K562 (cell line): ENCODE measurements around the gene KCNB1. TPM values are rescaled to one million over a fixed set of nuclear protein-coding genes. Genes with fewer than 3 reads are reported as not detected.

Experiments used
- ATAC-seq: fragments of 200-7000 bp; cut with Tn5 transposase; 3 replicates; pipeline ENCODE4 v1.9.1; 2020; ENCODE audit warnings: moderate library complexity
- BruUV-seq: library from RNA; stranded (reverse); fragments of 400-500 nt; replicated peaks from 2 replicates; lab custom pipeline; 2021; lab: Mats Ljungman, UMichigan
- CTCF ChIA-PET: fragments of 300-600 bp; formaldehyde crosslinking; extraction: SDS; loops from one replicate; lab custom pipeline; 2021; ENCODE audit warnings: low intra/inter-chr PET ratio; lab: Yijun Ruan, JAX
- POLR2A ChIA-PET: fragments of 300-600, 350-650 bp; sonication (Branson Sonifier 250); formaldehyde crosslinking; extraction: SDS; loops from one replicate; lab custom pipeline; 2021; ENCODE audit warnings: antibody characterized with exemption, inconsistent platforms; lab: Yijun Ruan, JAX
- DNase-seq, 4 experiments: peaks; one replicate each; pipeline versions ENCODE4 v3.0.0 to v3.0.0-alpha.2; 2011 to 2018; ENCODE audit warnings: low spot score in 3 of 4, mixed read lengths in 3 of 4; ENCODE audit errors: extremely low read depth in 1 of 4
- FAIRE-seq: peaks from 2 replicates; lab custom pipeline; 2011; peaks lifted over from hg19 to GRCh38; lab: Jason Lieb, UNC
- H2AFZ ChIP-seq: 2 replicates; pipeline ENCODE4 v1.6.0; 2011; ENCODE audit warnings: low read depth, low read length, control low read depth, inconsistent platforms
- H3K27ac ChIP-seq: fragments of 200-600 bp; 3 replicates; pipeline ENCODE4 v1.8.0; 2011; ENCODE audit warnings: low read depth, mild to moderate bottlenecking, control low read depth, inconsistent platforms, low read length, moderate library complexity, mixed read lengths; ENCODE audit errors: extremely low read depth
- H3K27me3 ChIP-seq, 2 experiments: fragments of 300-600 bp in 1 of 2; 2 replicates in 1 of 2; 3 replicates in 1 of 2; pipeline versions ENCODE4 v1.6.0 to v1.8.0; 2011; ENCODE audit warnings: inconsistent platforms in 2 of 2, low read length in 2 of 2, mild to moderate bottlenecking in 1 of 2, mixed read lengths in 1 of 2, moderate library complexity in 1 of 2; ENCODE audit not compliant: control insufficient read depth in 2 of 2, insufficient read depth in 2 of 2
- H3K36me3 ChIP-seq: fragments of 300-600 bp; 3 replicates; pipeline ENCODE4 v1.8.0; 2011; ENCODE audit warnings: mild to moderate bottlenecking, low read length, inconsistent platforms; ENCODE audit not compliant: control insufficient read depth, insufficient read depth
- H3K4me1 ChIP-seq, 2 experiments: fragments of 200-600 bp in 1 of 2; replicated peaks in 1 of 2; 2 replicates in 1 of 2; 3 replicates in 1 of 2; pipeline versions ENCODE4 v1.5.1 to v1.8.0; 2011; ENCODE audit warnings: inconsistent platforms in 2 of 2, low read length in 2 of 2, mild to moderate bottlenecking in 1 of 2, mixed read lengths in 1 of 2, moderate library complexity in 1 of 2; ENCODE audit not compliant: control insufficient read depth in 2 of 2, insufficient read depth in 2 of 2
- H3K4me2 ChIP-seq: 2 replicates; pipeline ENCODE4 v1.6.1; 2011; ENCODE audit warnings: low read length, control low read depth, inconsistent platforms, mixed read lengths; ENCODE audit not compliant: insufficient read depth
- H3K4me3 ChIP-seq: fragments of 200-600 bp; sonication (generic), shearing (Covaris generic); 2 replicates; pipeline ENCODE4 v1.5.1; 2016; ENCODE audit warnings: control low read depth, inconsistent platforms
- H3K79me2 ChIP-seq: fragments of 200-600 bp; 3 replicates; pipeline ENCODE4 v1.8.0; 2011; ENCODE audit warnings: low read length, inconsistent platforms; ENCODE audit not compliant: control insufficient read depth, insufficient read depth
- H3K9ac ChIP-seq, 2 experiments: 2 replicates each; pipeline versions ENCODE4 v1.6.0 to v1.6.1; 2011; ENCODE audit warnings: low read depth in 2 of 2, low read length in 2 of 2, control low read depth in 1 of 2, inconsistent platforms in 1 of 2, mild to moderate bottlenecking in 1 of 2, mixed read lengths in 1 of 2; ENCODE audit not compliant: insufficient read depth in 1 of 2
- H3K9me1 ChIP-seq: one replicate; pipeline ENCODE4 v1.6.0; 2011; ENCODE audit warnings: inconsistent platforms, mild to moderate bottlenecking, low read length, moderate library complexity; ENCODE audit not compliant: control insufficient read depth, insufficient read depth
- H3K9me3 ChIP-seq: replicated peaks from 2 replicates; pipeline ENCODE4 v1.5.1; 2011; ENCODE audit warnings: low read depth, low read length, inconsistent platforms; ENCODE audit not compliant: control insufficient read depth, insufficient read depth
- H4K20me1 ChIP-seq: replicated peaks from 2 replicates; pipeline ENCODE4 v1.6.1; 2011; ENCODE audit warnings: low read length, inconsistent platforms, mixed read lengths; ENCODE audit not compliant: control insufficient read depth, insufficient read depth
- BCOR ChIP-seq: fragments of 450-650 bp; IDR thresholded peaks from 2 replicates; pipeline ENCODE4 v1.6.1; 2016
- ERF ChIP-seq: fragments of 450-650 bp; formaldehyde crosslinking; IDR thresholded peaks from 2 replicates; pipeline ENCODE4 v1.4.0; 2020; ENCODE audit warnings: mild to moderate bottlenecking, mixed read lengths
- KDM1A ChIP-seq, 2 experiments: fragments of 450-650 bp; IDR thresholded peaks; 2 replicates each; pipeline ENCODE4 v1.6.1; 2016; ENCODE audit warnings: mild to moderate bottlenecking in 2 of 2
- KDM5B ChIP-seq: fragments of 200-600 bp; sonication (generic); IDR thresholded peaks from 2 replicates; pipeline ENCODE4 v1.6.1; 2012; ENCODE audit warnings: low read depth, mild to moderate bottlenecking, moderate library complexity, low read length, control low read depth, inconsistent platforms; ENCODE audit not compliant: insufficient replicate concordance
- MAFG ChIP-seq: fragments of 450-650 bp; conservative IDR thresholded peaks from 2 replicates; pipeline ENCODE4 v1.6.1; 2016; ENCODE audit warnings: missing genetic modification characterization, missing compliant biosample characterization
- NFE2 ChIP-seq: IDR thresholded peaks from 2 replicates; pipeline ENCODE4 v1.6.1; 2014; ENCODE audit warnings: antibody characterized with exemption, low read depth
- RBM25 ChIP-seq: fragments of 200-400 bp; formaldehyde crosslinking; IDR thresholded peaks from 2 replicates; pipeline ENCODE4 v1.6.1; 2018; ENCODE audit warnings: low read length, low read depth, moderate library complexity; ENCODE audit not compliant: severe bottlenecking
- RFX7 ChIP-seq: fragments of 250-450 bp; sonication (Bioruptor Pico); IDR thresholded peaks from 2 replicates; pipeline ENCODE4 v1.5.1; 2021; ENCODE audit warnings: mild to moderate bottlenecking
- SMAD4 ChIP-seq: fragments of 250-450 bp; sonication (Bioruptor Pico); conservative IDR thresholded peaks from 2 replicates; pipeline ENCODE4 v1.8.0; 2021; ENCODE audit warnings: inconsistent platforms, mild to moderate bottlenecking, moderate library complexity
- TAF1 ChIP-seq: IDR thresholded peaks from 2 replicates; pipeline ENCODE4 v1.6.1; 2011; ENCODE audit warnings: mild to moderate bottlenecking, low read length, moderate library complexity; ENCODE audit not compliant: insufficient read depth, control insufficient read depth, severe bottlenecking; ENCODE audit errors: extremely low read depth
- TFAM ChIP-seq: fragments of 250-450 bp; sonication (Bioruptor Pico); conservative IDR thresholded peaks from 2 replicates; pipeline ENCODE4 v1.5.0; 2021; ENCODE audit warnings: mild to moderate bottlenecking, moderate library complexity
- WGBS: fragments of 100-300 bp; shearing (Covaris generic); methylation state at CpG from one replicate; pipeline ENCODE4 v1.1.6; 2016; ENCODE audit warnings: low coverage, mixed read lengths; ENCODE audit not compliant: insufficient coverage; ENCODE audit errors: missing lambda C conversion rate; 5-methylcytosine and 5-hydroxymethylcytosine counted together
- in situ Hi-C: fragments of 300-500 bp; cut with MboI; formaldehyde crosslinking; loops from 4 replicates; pipeline ENCODE4 v1.15.0; 2018; ENCODE audit warnings: inconsistent platforms, mixed read lengths
- intact Hi-C: fragments of 100-400 bp; cut with micrococcal nuclease; formaldehyde crosslinking; loops from 2 replicates; pipeline ENCODE4 v1.14.2; 2022
- polyA plus RNA-seq, 8 experiments: library from polyadenylated mRNA; depleted of rRNA in 4 of 8; stranded (reverse) in 5 of 8; unstranded in 3 of 8; fragments of >200 nt; fragmentation: Nextera tagmentation in 2 of 8; fragmentation: Illumina TruSeq in 1 of 8; extraction: Ambion mirVana in 2 of 8; extraction: Trizol in 1 of 8; gene quantifications; 2 replicates each; pipeline versions ENCODE4 v1.2.1 to v1.2.3, GENCODE V29; 2011 to 2014; ENCODE audit warnings: inconsistent platforms in 1 of 8, missing spikeins in 1 of 8
- total RNA-seq, 7 experiments: library from RNA; depleted of rRNA in 6 of 7; stranded (reverse); fragments of >200 nt in 6 of 7; fragmentation: Illumina TruSeq in 2 of 7; extraction: Trizol in 2 of 7; gene quantifications; 2 replicates each; pipeline versions ENCODE4 v1.2.1 to v1.2.3, GENCODE V29; 2011 to 2021; ENCODE audit warnings: low replicate concordance in 1 of 7
- TF ChIP-seq, protein P1 (sequence below), 2 experiments: fragments of 250-450 bp in 1 of 2; fragments of 450-650 bp in 1 of 2; sonication (Bioruptor Pico) in 1 of 2; IDR thresholded peaks; 2 replicates each; pipeline versions ENCODE4 v1.6.1 to v1.8.0; 2016 to 2021; ENCODE audit warnings: mild to moderate bottlenecking in 2 of 2, moderate library complexity in 2 of 2, missing compliant biosample characterization in 1 of 2, missing genetic modification characterization in 1 of 2

KCNB1 gene
- total and polyA plus RNA-seq, 9 of the 15 experiments (the other 6 are each of a cell fraction or from before 2014, with no cell fraction given) = 0.01 to 0.06 TPM; not detected in 7

- Histone ChIP-seq H3K9ac (no peak overlapping the region), H3K4me1 (no peaks in the 10 kb centered on the region), H3K27ac (no peak overlapping the region), H3K79me2 (no peaks in the 10 kb centered on the region), H3K36me3 (no peaks in the 10 kb centered on the region), H3K27me3 (peaks cover 31 to 45% of the 10 kb centered on the region in 2 experiments), H3K4me2 (no peak overlapping the region), H3K9me1 (no peaks in the 10 kb centered on the region), H3K9me3 (no peaks in the 10 kb centered on the region), H3K4me3 (no peak overlapping the region), H2AFZ (no peak overlapping the region), H4K20me1 (no peaks in the 10 kb centered on the region; the same call in 1 of the 2 replicates)
- in situ Hi-C loops (loop anchor here (25.0 kb wide), 1 partner anchor 540 kb away; no protein-coding TSS in a partner anchor), intact Hi-C loops (no loop called here)
- ATAC-seq (no peak), DNase-seq (no peak), FAIRE-seq (no peak)
- 13% methylated on average over 9 of the region's 9 CpGs for WGBS
- TF ChIP-seq KDM1A (IDR thresholded peaks at IDR 0.05) = peak in 1 of 2 experiments; percentile 19; a peak in 1 of 4 replicates
- no peak for TF ChIP-seq TFAM
- 0 out of 2 replicates have a peak, but pooled peaks have one; percentile 29 for TF ChIP-seq BCOR
- TF ChIP-seq NFE2 = peak; percentile 43
- TF ChIP-seq TAF1 = no peak
- TF ChIP-seq RBM25 = peak; percentile 71
- no peak for TF ChIP-seq RFX7
- TF ChIP-seq ERF (CRISPR knock-in tag) = no peak
- TF ChIP-seq KDM5B = no peak
- TF ChIP-seq, protein P1, sequence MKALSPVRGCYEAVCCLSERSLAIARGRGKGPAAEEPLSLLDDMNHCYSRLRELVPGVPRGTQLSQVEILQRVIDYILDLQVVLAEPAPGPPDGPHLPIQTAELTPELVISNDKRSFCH (CRISPR knock-in tag; IDR thresholded peaks at IDR 0.05) = no peak
- TF ChIP-seq, protein P1 (tag; IDR thresholded peaks at IDR 0.05) = no peak
- TF ChIP-seq MAFG (tag) = 0 out of 2 replicates have a peak, but pooled peaks have one; percentile 31
- no peak for TF ChIP-seq SMAD4 (CRISPR knock-in tag)
- BruUV-seq = no TSS peak
- ChIA-PET POLR2A (interaction anchor here (1.1 kb wide), 1 partner anchor 9 kb away, joined by 4 read pairs; no protein-coding TSS in a partner anchor), CTCF (no interaction called here)
These were observed 135.3 kb downstream of the KCNB1 start for GRCh38 chr20:49347156-49347555.
